LHCN-M2 (cell line): ENCODE data around the gene TMEM97. TPM values are rescaled to one million over a fixed set of nuclear protein-coding genes. Genes with fewer than 3 reads are reported as not detected.
"Not testable (repeated sequence)": the region's sequence is repeated elsewhere in the genome, so short reads cannot be mapped to it uniquely, and the experiment has no call there.

Experiments
- DNase-seq: peaks from one replicate; pipeline ENCODE4 v3.0.0-alpha.2; 2012; ENCODE audit warnings: low read depth
- polyA plus RNA-seq: library from polyadenylated mRNA; unstranded; fragments of >200 nt; gene quantifications from one replicate; pipeline ENCODE4 v1.2.1, GENCODE V29; 2012; ENCODE audit warnings: missing spikeins
- total RNA-seq: library from RNA; depleted of rRNA; stranded (reverse); fragments of >200 nt; gene quantifications from 2 replicates; pipeline ENCODE4 v1.2.3, GENCODE V29; 2014; rRNA removed

The TMEM97 gene
- 24.9 and 27.2 TPM in 2 replicates for total RNA-seq
- 7.8 TPM for polyA plus RNA-seq

DNA sequence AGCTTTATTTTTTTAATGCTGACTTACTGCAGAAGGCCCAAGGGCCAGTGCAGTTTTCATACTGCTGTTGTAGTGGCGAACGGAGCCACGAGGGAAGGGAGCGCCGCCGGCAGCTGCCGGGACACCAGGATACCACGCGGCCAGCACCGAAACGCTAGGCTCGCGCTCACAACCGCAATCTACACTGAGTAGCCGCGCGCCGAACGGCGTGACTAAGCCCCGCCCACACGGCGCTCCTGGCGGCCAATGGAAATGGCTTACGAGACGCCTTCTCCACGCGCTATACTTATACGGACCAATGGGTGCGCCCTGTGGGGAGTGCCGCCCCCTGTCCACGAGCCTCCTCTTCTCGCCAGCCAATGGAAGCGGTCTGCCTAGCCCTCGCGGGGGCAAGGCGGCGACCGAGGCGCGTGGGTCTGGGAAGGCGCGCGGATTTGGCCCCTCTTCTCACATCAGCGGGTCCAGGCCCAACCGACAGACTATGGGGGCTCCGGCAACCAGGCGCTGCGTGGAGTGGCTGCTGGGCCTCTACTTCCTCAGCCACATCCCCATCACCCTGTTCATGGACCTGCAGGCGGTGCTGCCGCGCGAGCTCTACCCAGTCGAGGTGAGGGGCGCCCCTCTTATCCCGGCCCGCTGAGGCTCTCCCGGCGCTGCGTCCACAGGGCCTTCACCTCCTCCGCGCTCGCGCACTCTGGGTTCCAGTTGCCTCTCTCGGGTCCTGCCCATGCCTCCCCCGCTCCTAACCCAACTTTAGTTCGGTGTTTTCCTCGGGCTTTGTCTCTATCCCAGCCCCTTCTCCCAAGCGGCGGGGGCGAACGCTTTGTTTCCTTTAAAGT is at the start of gene TMEM97:
Gene TMEM97, plus strand, starts transcription at position 442 of the 839 bp plus-strand sequence. Its CDS starts 40 bp downstream, at position 482.
- peak; percentile 96 for DNase-seq

DNA sequence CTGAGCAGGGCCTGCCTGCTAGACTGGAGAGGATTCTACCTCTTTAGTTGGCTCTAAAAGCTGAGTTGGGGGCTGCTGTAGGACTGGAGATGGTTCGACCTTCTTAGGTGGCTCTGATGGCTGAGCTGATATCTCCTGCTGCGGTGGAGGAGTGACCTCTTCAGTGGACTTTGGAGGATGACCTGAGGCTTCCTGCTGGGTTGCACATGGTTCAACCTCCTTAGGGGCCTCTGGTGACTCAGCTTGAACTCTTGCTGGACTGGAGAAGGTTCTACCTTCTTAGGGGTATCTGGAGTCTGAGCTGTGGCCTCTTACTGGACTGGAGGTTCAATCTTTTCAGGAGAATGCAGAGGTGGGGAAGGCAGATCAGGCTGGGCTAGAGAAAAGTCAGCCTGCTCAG is 48.9 kb upstream of the TMEM97 start:
- DNase-seq: no peak

- no peak for DNase-seq
These were observed 48.1 kb upstream of the TMEM97 start for GRCh38 chr17:28270926-28271325.

DNA sequence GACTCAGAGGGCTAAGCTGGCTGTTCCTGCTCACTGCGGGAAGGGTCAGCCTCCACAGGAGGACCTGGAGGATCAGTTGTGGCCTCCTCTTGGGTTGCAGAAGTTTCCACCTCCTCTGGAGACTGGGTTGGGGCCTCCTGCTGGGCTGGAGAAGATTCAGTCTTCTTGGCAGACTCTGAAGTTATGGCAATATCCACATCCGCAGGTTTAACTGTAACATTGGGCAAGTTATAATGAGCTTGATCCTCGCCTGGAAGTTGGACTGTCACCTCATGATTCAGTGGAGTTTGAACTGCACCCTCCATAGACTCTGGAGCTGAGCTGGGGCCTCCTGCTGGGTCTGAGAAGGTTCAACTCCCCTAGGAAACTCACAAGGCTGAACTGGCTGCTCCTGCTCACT is 47.6 kb upstream of the TMEM97 start:
- no peak for DNase-seq

DNA sequence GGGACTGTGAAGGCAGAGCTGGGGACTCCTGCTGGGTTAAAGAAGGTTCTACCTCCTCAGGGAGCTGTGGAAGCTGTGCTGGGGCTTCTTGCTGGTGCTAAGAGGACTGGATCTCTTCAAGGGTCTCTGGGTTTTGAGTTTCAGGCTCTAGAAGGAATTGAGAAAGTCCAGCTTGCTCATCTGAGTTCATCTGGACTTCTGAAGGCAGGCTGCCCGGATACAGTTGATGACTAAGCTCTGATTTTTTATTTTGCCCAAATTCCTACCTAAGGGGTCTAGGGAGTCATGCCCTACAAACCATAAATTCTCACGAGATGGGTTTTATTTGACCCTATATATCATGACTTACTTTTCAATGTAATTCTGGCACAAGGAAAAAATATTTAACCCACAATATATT is 46.8 kb upstream of the TMEM97 start:
- DNase-seq: peak; percentile 26

- not testable (repeated sequence) for DNase-seq
These were observed 45.7 kb upstream of the TMEM97 start for GRCh38 chr17:28273341-28273740.

- no peak for DNase-seq
These were observed 44.3 kb upstream of the TMEM97 start for GRCh38 chr17:28274591-28275265.

- DNase-seq: no peak
These were observed 43.0 kb upstream of the TMEM97 start for GRCh38 chr17:28276011-28276410.

DNA sequence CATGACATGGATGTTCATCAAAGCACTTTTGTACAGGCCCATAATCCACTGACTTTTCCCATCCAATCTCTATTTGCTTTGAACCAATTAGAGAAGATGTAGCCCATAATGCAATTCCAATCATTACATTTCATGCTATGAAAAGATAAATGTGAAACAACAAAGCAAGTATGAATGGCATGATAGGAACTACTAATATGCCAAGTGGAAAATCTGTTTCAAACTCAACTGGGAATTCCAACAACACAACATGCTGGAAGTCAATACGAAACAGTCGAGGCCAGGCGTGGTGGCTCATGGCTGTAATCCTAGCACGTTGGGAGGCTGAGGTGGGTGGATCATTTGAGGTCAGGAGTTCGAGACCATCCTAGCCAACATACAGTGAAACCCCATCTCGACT is 39.6 kb upstream of the TMEM97 start:
- DNase-seq: peak; percentile 5

DNA sequence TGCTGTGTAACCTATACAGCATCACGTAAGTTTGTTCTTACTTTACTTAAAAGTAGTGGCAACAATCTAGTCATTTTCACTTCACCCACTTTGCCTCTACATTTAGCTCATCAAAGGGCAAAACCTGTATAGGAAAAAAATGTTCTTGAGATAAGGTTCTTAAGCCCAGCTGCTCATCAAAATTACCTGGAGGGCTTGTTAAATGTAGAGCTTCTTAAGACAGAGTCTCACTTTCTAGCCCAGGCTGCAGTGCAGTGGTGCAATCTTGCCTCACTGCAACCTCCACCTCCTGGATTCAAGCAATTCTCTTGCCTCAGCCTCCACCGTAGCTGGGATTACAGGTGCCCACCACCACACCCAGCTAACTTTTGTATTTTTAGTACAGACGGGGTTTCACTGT is 38.2 kb upstream of the TMEM97 start:
- DNase-seq: no peak

DNA sequence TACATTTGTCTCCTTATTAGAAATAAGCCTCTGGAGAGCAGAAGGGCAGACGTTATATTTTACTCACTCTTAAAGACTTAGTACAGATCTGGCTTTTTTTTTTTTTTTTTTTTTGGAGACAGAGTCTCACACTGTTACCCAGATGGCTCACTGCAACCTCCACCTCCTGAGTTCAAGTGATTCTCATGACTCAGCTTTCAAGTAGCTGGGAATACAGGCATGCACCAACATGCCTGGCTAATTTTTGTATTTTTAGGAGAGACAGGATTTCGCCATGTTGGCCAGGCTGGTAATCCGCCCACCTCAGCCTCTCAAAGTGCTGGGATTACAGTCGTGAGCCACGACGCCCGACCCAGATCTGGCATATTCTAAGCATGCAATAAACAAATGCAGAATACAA is 36.4 kb upstream of the TMEM97 start:
- DNase-seq: peak; percentile 91

DNA sequence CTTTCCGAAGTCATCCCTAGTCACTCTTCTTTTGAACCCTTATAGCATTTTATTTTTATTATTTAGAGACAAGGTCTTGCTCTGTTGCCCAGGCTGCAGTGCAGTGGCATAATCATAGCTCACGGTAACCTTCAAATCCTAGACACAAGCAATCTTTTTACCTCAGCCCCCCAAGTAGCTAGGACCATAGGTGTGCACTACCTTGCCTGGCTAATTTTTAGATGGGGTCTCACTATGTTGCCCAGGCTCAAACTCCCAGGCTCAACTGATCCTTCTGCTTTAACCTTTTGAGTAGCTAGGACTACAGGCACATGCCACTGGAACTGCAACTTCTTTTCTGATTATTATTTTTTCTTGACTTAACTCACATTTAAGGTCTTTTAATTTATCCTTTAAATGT is 33.0 kb upstream of the TMEM97 start:
- no peak for DNase-seq

- DNase-seq: no peak
These were observed 28.3 kb upstream of the TMEM97 start for GRCh38 chr17:28290703-28291102.

- no peak for DNase-seq
These were observed 27.1 kb upstream of the TMEM97 start for GRCh38 chr17:28291780-28292330.

DNA sequence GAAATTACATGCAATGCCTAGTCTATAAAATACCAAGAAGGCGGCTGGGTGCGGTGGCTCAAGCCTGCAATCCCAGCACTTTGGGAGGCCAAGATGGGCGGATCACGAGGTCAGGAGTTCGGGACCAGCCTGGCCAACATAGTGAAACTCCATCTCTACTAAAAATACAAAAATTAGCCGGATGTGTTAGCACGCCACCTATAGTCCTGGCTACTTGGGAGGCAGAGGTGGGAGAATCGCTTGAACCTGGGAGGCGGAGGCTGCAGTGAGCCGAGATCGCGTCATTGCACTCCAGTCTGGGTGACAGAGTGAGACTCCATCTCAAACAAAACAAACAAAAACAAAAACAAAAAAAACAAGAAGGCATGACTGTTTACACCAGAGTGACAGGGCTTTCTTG is 26.1 kb upstream of the TMEM97 start:
- not testable (repeated sequence) for DNase-seq

GRCh38 chr17:28293994-28294393 is 25.0 kb upstream of the TMEM97 start:
- DNase-seq: no peak

DNA sequence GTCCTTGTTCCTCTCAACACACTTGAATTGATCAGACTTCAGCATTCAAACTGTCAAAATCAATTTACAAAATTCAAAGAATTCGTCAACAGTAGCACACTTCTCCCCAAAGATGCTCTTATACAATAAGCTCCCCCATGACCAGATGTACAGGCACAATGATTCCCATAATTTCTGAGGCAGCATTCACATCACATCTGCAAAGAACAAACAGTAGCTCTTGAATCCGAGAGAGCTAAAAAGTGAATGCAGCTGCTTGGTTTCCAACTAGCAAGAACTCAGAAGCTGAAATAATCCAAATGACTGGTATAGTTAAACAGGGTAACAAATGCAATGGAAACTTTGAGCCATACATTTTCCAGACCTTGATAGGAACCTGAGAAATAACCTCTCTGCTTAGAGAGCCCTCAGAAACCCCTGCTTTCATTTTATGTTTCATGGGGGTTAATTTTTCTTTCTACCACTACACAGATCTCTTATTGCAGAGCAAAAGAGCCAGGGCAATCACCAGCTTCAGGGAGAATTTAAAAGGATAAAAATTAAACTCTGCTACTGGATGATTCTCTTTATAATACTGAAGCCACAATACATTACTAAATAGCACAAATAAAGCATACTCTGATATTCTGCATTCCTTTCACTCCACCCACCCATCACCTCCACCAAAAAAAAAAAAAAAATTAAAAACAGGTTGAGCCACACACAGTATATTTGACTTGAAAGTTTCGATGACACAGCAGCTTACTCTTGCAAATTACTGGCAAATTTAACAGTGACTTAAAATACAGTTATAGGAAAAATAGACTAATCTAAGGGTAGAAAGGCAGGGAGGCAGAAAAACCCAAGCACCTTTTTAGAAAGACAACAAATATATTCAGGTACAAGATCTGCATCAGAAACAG is 23.1 kb upstream of the TMEM97 start:
- no peak for DNase-seq

- no peak for DNase-seq
These were observed 20.6 kb upstream of the TMEM97 start for GRCh38 chr17:28298449-28298848.

- no peak for DNase-seq
These were observed 12.0 kb upstream of the TMEM97 start for GRCh38 chr17:28306954-28307401.

DNA sequence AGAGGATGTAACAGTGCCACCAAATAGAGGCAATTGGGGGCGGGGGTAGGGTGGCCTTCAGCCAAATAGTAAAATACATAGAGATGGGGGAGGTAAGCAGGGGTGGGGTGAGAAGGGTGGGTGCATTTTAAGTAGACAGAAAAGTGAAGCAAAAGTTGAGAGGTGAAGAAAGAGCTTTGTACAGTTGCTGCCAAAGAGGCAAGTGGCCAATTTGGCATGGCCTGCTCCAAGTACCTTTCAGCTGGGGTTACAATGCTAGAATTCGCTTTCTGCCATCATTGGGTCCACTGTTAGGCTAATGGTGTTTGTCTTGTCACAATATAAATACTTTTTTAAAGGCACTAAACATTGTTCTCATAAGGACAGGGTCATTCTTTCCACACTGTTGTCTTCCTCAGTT is 5.2 kb upstream of the TMEM97 start:
- DNase-seq: no peak
